Brain microvascular endothelial cell (primary cell): ENCODE results near the gene CIAPIN1.

Experiments used
- DNase-seq: peaks from one replicate; pipeline ENCODE4 v3.0.0-alpha.2; 2020
- H3K27ac ChIP-seq: fragments of 250-450 bp; sonication (Bioruptor Pico); 2 replicates; pipeline ENCODE4 v1.5.1; 2020; ENCODE audit warnings: mild to moderate bottlenecking, moderate library complexity
- H3K27me3 ChIP-seq: fragments of 250-450 bp; sonication (Bioruptor Pico); replicated peaks from 2 replicates; pipeline ENCODE4 v1.5.1; 2020; ENCODE audit warnings: mild to moderate bottlenecking
- H3K36me3 ChIP-seq: fragments of 250-450 bp; sonication (Bioruptor Pico); replicated peaks from 2 replicates; pipeline ENCODE4 v1.5.1; 2020; ENCODE audit warnings: mild to moderate bottlenecking
- H3K4me3 ChIP-seq: 2 replicates; pipeline ENCODE4 v1.5.1; 2011; ENCODE audit warnings: low read depth, mild to moderate bottlenecking, control low read depth, low read length, moderate library complexity
- CTCF ChIP-seq: IDR thresholded peaks from 2 replicates; pipeline ENCODE4 v1.5.1; 2011; ENCODE audit warnings: low read depth, mild to moderate bottlenecking, moderate library complexity, low read length, control low read depth, inconsistent platforms; ENCODE audit errors: missing control alignments
- in situ Hi-C: cut with HindIII; loops from 2 replicates; pipeline ENCODE4 v1.10.0; 2017; ENCODE audit warnings: low sequenced_read_pairs, low pct_ligation_motif_present

CIAPIN1 gene

GRCh38 chr16:57424583-57424982 is 22.6 kb downstream of the CIAPIN1 start:
- no peak for DNase-seq
- no peak for TF ChIP-seq CTCF
- Histone ChIP-seq H3K27ac (no peak overlapping the region), H3K4me3 (no peak overlapping the region), H3K36me3 (peaks cover 16% of the 10 kb centered on the region), H3K27me3 (no peaks in the 10 kb centered on the region)
- in situ Hi-C loops: no loop called here

DNA sequence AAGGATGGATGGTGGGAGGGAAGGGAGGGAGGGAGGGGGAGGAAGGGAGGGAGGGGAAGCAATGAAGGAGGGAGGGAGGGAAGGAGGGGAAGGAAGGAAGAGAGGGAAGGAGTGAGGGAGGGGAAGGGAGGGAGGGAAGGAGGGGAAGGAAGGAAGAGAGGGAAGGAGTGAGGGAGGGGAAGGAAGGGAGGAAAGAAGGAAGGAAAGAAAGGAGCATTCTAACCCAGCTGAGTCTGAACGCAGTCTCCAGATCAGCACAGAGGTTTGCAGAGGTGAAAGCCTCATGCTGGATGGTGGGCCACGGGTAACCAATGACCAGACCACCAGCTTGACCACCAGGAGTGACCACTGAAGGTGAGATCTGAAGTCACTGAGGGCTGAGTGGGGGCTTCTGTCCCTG is 24.0 kb downstream of the CIAPIN1 start:
- in situ Hi-C loops: no loop called here
- Histone ChIP-seq H3K36me3 (peaks cover 6% of the 10 kb centered on the region), H3K27ac (no peak overlapping the region), H3K4me3 (no peak overlapping the region), H3K27me3 (no peaks in the 10 kb centered on the region)
- DNase-seq: no peak
- no peak for TF ChIP-seq CTCF

- DNase-seq: peak; percentile 62
- TF ChIP-seq CTCF: peak; percentile 94
- Histone ChIP-seq H3K27me3 (no peaks in the 10 kb centered on the region), H3K27ac (no peak overlapping the region), H3K4me3 (no peak overlapping the region), H3K36me3 (peaks cover 3% of the 10 kb centered on the region)
- in situ Hi-C loops: no loop called here
Measured at GRCh38 chr16:57422026-57422944, 24.9 kb downstream of the CIAPIN1 start.

- peak; percentile 1 for TF ChIP-seq CTCF
- no peaks in the 10 kb centered on the region for H3K36me3 ChIP-seq
- no peaks in the 10 kb centered on the region for H3K27me3 ChIP-seq
- DNase-seq: no peak
- no peak overlapping the region for H3K27ac ChIP-seq
- in situ Hi-C loops: loop anchor here (10.0 kb wide), 1 partner anchor 125 kb away; no protein-coding TSS in a partner anchor
- H3K4me3 ChIP-seq: no peak overlapping the region
Measured at GRCh38 chr16:57419506-57419905, 27.7 kb downstream of the CIAPIN1 start.

GRCh38 chr16:57416084-57416483 is 31.1 kb downstream of the CIAPIN1 start:
- Histone ChIP-seq H3K4me3 (no peak overlapping the region), H3K27ac (no peak overlapping the region), H3K36me3 (no peaks in the 10 kb centered on the region), H3K27me3 (no peaks in the 10 kb centered on the region)
- in situ Hi-C loops: loop anchor here (10.0 kb wide), 1 partner anchor 121 kb away; no protein-coding TSS in a partner anchor
- no peak for TF ChIP-seq CTCF
- DNase-seq: no peak
